GM19043 (cell line): Measurements from ENCODE around the gene ETV3L.
"Not testable (repeated sequence)": the region's sequence is repeated elsewhere in the genome, so short reads cannot be mapped to it uniquely, and the experiment has no call there.

Source experiments
- ATAC-seq: cut with Tn5 transposase; IDR thresholded peaks from one replicate; pipeline ENCODE4 v1.9.1; 2021; ENCODE audit warnings: low read depth; ENCODE audit not compliant: unreplicated experiment

ETV3L gene

GRCh38 chr1:157105988-157106812, 6.6 kb upstream of the ETV3L start:
- ATAC-seq: peak; percentile 77

DNA sequence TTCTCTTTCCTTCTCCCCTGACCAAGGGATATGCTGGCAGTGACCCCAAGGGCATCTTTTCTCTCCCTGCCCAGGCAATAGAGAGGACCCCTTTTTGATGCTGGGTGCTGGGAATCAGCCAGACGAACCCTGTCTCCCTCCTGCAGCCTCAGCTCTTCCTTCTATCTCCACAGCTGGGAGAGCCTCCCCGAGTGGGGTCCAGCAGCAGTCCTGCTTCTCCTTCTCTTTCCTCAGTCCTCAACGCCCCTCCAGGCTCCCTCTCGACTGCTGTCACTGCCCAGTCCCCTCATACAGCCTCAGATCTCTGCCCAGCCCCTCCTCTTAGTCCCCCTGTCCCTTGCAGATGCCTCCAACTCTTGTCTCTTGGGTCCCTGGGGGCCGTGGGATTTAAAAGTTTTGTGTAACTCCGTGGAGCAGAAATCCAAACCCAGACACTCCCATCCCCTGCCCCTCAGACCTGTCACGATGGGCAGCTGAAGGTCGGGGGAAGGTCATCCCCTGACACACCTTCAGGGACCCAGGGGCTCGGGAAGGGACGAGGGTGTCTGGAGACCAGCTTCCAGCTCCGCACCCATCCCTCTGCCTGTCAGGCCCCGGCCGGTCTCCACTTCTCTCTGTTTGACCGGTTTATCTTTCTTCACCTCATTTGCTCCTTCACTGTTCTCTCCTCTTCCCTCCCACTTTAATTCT, 5.8 kb upstream of the ETV3L start:
- no peak for ATAC-seq

GRCh38 chr1:157104598-157105293, 5.1 kb upstream of the ETV3L start:
- ATAC-seq: no peak

GRCh38 chr1:157103268-157103667, 3.7 kb upstream of the ETV3L start:
- no peak for ATAC-seq

GRCh38 chr1:157101149-157101548, 1.5 kb upstream of the ETV3L start:
- no peak for ATAC-seq

GRCh38 chr1:157098987-157099632, 498 bp downstream of the ETV3L start:
- not testable (repeated sequence) for ATAC-seq

- no peak for ATAC-seq
Observed at GRCh38 chr1:157098519-157098918, 1.1 kb downstream of the ETV3L start.

DNA sequence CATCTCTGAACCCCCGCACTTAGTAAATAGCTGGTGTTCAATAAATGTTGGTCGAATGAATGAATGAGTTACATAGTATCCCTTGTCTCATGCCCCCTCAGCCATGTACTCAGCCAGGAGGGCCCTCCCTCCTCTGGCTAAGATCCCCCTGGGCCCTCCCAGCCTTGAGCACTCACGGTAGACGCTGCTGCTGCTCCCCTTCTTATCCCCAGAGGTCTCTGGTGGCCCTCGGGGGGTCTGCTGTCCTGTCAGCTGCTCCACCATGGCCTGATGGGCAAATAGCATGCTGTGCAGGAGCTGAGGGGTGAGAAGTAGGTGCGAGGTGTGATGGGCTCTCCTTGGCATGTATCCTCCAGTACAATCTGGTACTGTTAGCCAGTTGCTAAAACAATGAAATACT, 1.9 kb downstream of the ETV3L start:
- ATAC-seq: no peak

DNA sequence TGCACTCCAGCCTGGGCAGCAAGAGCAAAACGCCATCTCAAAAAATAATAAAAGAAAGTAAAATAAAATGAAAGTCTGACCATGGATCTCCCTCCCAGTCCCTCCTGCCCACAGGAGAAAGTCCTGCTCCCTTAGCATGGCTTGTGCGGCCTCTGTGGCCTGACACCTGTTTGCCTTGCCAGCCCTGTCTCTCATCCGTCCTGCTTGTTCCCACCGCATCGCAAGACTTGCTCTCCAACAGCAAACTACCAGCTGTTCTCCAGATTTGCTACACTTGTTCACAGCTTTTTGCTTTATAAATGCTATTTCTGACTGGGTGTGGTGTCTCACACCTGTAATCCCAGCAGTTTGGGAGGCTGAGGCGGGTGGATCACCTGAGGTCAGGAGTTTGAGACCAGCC, 2.7 kb downstream of the ETV3L start:
- ATAC-seq: no peak

DNA sequence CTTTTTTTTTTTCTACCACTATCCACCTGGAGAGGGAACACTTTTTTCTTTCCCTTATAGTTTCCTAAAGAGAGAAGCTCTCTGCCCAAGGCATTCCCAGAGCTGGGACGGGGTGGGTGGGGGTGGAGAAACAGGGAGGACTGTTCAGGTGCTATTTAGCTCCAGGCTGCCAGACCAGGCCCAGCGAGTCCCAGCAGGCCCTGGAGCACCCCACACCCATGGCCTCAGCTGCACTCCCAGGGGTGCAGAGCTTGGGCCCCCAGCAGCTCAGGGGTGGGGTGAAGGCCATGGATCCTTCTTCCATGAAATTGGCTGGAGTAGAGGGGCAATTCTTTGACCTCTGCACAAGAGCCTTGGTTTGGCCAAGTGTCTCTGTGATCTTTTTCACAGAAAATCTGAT, 4.1 kb downstream of the ETV3L start:
- no peak for ATAC-seq

DNA sequence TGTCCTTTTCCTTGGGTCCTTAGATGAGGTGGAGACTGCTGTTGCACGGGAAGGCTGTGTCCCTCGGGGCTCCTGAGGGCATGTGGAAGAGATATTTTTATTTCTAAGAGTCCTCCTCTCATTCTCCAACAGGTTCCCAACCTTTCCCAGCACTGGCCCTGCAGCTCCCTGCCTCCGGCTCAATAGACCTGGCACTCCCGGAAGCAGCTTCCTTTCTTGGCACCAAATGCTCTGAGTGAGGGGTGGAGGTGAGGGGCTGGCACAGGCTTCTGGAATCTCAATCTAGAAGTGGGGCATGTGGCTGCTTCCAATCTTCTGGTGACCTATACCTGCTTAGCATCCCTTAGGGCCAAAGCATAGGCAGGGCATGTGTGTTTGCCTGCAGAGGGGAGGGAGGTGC, 4.5 kb downstream of the ETV3L start:
- no peak for ATAC-seq

DNA sequence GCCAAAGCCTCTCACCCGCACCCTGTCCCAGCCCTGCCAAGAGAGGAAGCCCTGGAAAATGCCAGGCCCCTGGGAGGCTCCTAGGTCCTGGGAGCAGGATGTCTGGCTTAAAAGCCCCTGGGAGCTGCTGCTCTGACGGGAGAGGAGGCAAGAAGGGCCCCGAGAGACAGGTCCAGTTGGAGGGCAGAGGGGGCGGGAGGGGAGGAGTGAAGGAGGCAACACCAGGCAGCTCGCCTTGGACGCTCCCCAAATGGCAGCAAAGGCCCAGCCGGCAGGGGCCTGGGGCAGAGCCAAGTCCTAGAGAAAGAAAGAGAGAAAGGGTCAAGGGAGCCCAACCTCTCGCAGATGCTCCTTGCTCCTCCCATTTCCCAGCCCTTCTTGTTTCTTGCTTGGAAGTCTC, 6.8 kb downstream of the ETV3L start:
- no peak for ATAC-seq

- no peak for ATAC-seq
Observed at GRCh38 chr1:157091668-157092273, 7.8 kb downstream of the ETV3L start.

DNA sequence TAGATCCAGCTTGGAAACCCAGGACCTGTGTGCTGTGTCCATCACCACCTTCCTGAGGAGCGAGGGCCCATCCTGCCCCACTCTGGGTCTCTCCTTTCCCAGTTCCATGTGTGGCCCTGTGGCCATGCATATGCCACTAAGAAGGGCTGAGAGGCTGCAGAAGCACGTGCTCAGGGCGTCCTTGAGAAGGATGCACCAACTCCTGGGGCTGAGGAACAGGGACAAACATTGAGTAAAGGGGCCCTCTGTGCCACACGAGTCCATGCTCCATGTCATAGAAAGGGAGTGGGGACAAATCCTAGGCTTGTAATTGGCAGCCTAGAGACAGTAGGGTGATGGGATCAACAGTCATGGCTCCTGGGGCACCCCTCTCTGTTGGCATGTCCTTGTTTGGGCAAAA, 8.4 kb downstream of the ETV3L start:
- no peak for ATAC-seq

DNA sequence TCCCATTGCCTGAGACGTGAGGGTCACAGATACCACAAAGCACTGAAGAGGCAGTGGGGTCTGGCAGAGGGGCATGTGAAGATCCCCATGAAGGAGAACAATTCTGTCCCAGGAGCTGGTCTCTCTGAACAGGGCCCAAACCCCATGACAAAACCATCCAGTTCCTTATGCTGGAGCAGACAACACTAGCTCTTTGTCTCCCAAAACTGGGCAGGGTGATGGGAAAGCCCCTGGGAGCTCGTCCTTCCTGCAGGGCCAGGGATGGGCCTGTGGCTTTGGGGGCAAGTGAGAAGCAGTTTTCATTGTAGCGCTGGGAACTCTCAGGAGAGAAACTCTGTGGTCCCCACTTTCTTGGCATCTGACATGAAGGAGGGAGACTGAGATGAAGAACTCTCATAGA, 8.8 kb downstream of the ETV3L start:
- ATAC-seq: no peak

GRCh38 chr1:157090196-157090647, 9.4 kb downstream of the ETV3L start:
- no peak for ATAC-seq

DNA sequence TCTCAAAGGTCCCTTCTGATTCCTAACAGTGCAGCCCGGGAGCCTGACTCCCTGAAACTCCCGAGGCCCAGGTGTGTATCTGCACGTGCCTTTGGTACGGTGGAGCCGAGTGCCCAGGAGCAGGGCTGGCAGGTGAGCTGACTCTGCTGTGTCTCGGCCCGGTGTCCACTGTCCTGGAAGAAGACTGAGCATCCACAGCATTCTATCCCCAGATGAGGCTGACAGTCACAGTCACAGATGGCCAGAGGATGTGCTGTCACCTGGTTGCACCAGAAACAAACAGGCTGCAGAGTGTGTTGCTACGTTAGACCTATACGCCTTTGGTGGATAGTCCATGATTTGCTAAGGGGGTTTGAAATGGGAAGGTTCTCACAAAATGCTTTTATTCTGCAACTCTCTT, 9.8 kb downstream of the ETV3L start:
- no peak for ATAC-seq

GRCh38 chr1:157088607-157089006, 11.0 kb downstream of the ETV3L start:
- ATAC-seq: no peak

- no peak for ATAC-seq
Observed at GRCh38 chr1:157087030-157087429, 12.6 kb downstream of the ETV3L start.

DNA sequence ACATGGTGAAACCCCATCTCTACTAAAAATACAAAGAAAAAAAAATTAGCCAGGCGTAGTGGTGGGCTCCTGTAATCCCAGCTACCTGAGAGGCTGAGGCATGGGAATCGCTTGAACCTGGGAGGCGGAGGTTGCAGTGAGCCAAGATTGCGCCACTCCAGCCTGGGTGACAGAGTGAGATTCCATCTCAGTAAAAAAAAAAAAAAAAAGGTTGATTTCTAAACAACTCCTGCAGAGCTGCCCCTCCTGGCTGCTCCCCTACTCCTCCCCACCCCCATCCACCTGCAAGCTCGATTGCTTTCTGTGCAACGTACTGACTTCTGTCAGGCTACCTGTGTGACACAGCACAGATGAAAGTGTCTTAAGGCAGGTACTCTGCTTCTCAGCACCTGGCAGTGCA, 13.3 kb downstream of the ETV3L start:
- ATAC-seq: no peak

DNA sequence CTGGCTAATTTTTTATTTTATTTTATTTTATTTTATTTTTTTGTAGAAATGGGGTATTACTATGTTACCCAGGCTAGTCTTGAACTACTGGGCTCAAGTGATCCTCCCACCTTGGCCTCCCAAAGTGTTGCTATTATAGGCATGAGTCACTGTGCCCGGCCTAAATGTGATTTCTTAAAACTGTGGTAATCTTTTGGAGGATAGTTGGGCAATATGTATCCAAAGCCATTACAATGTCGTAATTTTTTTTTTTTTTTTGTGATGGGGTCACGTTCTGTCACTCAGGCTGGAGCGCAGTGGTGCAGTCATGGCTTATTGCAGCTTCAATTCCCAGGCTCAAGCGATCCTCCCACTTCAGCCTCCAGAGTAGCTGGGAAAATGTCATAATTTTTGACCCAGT, 14.2 kb downstream of the ETV3L start:
- no peak for ATAC-seq
